ENCODE results near the gene CYTH3.
"Not testable (repeated sequence)": the region's sequence is repeated elsewhere in the genome, so short reads cannot be mapped to it uniquely, and the experiment has no call there.

Gene CYTH3

GRCh38 chr7:6272481-6273323, at the start of gene CYTH3:
TSS of gene CYTH3 (minus strand) at chr7:6272624. CDS start at chr7:6272507, 117 bp downstream.
- DNase-seq (ENCODE audit: low read depth, low spot score): no peak

DNA sequence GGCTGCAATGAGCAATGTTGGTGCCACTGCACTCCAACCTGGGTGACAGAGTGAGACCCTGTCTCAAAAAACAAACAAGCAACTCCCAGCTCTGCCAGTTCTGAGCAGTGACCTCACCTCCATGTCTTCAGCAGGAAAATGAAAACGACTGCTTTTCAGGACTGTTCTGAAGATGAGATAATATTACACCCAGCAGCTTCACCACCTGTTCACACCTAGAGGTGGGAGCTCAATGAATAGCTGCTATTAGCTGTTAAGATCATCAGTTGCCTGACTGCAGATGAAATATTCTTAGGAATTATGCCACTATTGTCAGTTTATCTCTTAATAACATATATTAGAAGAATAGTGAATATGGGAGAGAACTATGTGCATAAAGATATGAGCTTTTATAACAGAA, 48.4 kb upstream of the CYTH3 start:
- no peak for DNase-seq (ENCODE audit: low read depth, low spot score)

DNA sequence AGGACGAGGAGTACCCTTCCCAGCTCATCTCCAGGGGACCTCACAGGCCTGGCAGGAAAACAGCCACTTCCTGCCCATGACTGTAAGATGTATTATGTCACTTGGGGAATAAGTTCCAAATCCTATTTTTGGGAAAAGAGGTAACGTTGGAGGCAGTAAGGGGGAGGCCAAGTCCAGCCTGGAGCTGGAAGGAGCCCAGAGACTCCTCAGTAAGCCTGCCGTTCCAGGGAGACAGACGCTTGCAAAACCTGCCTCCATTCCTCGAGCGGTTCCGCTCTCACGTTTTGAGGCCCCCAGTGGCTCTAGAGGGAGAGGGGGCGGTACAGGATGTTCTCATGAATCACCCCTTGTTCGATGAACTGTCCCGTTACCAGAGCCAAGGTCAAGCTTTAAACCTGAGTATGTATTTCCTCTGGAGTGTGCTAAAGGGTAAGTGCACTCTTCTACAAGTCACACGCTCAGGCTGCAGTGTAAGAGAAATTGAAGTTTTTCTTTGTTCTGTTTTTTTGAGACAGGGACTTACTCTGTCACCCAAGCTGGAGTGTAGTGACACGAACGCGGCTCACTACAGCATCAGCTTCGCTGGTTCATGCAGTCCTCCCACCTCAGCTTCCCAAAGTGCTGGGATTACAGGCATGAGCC, 45.5 kb upstream of the CYTH3 start:
- peak; percentile 52 for DNase-seq (ENCODE audit: low read depth, low spot score)

GRCh38 chr7:6316226-6316625, 43.8 kb upstream of the CYTH3 start:
- DNase-seq (ENCODE audit: low read depth, low spot score): no peak

- DNase-seq (ENCODE audit: low read depth, low spot score): no peak
Observed at GRCh38 chr7:6315746-6316145, 43.3 kb upstream of the CYTH3 start.

- DNase-seq (ENCODE audit: low read depth, low spot score): no peak
Observed at GRCh38 chr7:6310271-6310993, 38.0 kb upstream of the CYTH3 start.

GRCh38 chr7:6307762-6308161, 35.3 kb upstream of the CYTH3 start:
- DNase-seq (ENCODE audit: low read depth, low spot score): no peak

- no peak for DNase-seq (ENCODE audit: low read depth, low spot score)
Observed at GRCh38 chr7:6306471-6306870, 34.0 kb upstream of the CYTH3 start.

GRCh38 chr7:6305330-6305729, 32.9 kb upstream of the CYTH3 start:
- no peak for DNase-seq (ENCODE audit: low read depth, low spot score)

DNA sequence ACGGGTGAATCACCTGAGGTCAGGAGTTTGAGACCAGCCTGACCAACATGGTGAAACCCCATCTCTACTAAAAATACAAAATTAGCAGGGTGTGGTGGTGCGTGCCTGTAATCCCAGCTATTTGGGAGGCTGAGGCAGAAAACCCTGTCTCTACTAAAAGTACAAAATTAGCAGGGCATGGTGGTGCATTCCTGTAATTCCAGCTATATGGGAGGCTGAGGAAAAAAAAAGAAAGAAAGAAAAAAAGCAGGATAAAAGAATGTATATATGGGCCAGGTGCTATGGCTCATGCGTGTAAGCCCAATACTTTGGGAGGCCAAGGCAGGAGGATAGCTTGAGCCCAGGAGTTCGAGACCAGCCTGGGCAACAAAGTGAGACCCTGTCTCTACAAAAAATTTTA, 29.0 kb upstream of the CYTH3 start:
- DNase-seq (ENCODE audit: low read depth, low spot score): not testable (repeated sequence)

- DNase-seq (ENCODE audit: low read depth, low spot score): no peak
Observed at GRCh38 chr7:6299774-6300173, 27.4 kb upstream of the CYTH3 start.

DNA sequence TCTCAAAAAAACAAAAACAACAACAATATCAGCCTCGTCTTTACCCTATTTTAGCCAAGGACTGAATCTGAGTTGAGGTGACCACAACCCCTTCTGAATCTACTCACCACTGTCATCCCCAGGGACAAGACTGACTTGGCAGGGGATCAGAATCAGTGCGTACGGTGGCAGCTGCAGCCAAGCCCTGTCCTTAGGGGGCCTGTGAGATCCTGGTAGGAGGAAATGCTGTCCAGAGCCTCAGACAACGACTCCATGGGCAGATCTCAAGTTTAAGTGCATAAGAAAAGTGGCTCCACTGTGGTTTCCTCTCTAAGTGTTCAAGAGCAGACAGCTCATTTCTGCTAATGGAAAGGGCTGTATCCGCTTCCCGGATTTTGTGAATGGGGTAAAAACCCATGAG, 22.4 kb upstream of the CYTH3 start:
- DNase-seq (ENCODE audit: low read depth, low spot score): peak; percentile 40

GRCh38 chr7:6293202-6293601, 20.8 kb upstream of the CYTH3 start:
- DNase-seq (ENCODE audit: low read depth, low spot score): no peak

GRCh38 chr7:6291941-6292340, 19.5 kb upstream of the CYTH3 start:
- not testable (repeated sequence) for DNase-seq (ENCODE audit: low read depth, low spot score)

GRCh38 chr7:6291531-6291930, 19.1 kb upstream of the CYTH3 start:
- DNase-seq (ENCODE audit: low read depth, low spot score): no peak

GRCh38 chr7:6290319-6290741, 17.9 kb upstream of the CYTH3 start:
- DNase-seq (ENCODE audit: low read depth, low spot score): no peak

- no peak for DNase-seq (ENCODE audit: low read depth, low spot score)
Observed at GRCh38 chr7:6288270-6288860, 15.9 kb upstream of the CYTH3 start.

DNA sequence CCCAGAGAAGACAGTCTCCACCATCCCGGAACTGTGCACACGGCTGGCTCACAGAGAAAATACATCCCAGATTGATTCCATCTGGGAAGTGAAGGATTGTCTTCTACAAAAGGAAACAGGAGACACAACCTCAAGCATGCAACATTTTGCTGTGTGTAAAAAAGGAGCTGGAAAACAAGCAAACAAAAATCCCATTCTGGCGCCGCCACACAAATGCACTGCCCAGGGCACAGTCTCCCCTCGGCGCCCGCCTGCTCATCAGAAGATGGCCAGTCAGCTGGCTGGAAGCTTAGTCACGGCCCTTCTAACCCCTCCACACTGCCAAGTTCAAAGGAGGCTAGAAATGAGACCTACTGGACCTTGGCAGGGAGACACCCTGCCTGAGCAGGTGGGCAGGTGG, 14.1 kb upstream of the CYTH3 start:
- no peak for DNase-seq (ENCODE audit: low read depth, low spot score)

DNA sequence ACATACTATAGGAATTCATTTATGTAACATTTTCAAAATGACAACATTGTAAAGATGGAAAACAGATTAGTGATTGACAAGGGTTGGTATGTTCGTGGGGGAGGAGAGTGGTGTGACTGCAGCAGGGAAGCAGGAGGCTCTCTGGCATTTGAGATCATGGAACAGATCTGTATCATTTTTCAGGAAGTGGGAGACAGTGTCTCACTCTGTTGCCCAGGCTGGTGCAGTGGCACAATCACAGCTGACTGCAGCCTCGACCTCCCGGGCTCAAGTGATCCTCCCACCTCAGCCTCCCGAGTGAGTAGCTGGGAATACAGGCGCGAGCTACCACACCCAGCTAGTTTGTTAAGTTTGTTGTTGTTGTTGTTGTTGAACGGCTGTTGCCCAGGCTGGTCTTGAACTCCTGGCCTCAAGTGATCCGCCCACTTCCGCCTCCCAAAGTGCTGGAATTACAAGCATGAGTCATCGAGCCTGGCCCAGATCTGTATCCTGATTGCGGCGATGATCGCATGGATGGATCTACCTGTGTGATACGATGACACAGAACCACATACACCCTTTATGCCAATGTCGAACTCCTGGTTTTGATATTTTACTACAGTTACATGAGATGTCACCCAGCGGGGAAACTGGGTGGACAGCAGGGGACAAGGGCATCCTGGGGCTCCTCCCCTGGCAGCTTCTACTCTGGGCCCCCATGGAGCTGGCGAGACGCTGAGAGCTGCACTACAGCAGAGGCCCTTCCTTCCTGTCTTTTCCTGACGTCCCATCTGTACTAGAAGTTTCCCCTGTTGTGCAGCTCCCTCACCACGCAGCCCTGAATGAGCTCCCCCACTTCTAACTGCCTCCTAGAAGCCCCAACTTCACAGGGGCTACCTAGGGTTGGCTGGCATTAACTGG, 12.3 kb upstream of the CYTH3 start:
- no peak for DNase-seq (ENCODE audit: low read depth, low spot score)

DNA sequence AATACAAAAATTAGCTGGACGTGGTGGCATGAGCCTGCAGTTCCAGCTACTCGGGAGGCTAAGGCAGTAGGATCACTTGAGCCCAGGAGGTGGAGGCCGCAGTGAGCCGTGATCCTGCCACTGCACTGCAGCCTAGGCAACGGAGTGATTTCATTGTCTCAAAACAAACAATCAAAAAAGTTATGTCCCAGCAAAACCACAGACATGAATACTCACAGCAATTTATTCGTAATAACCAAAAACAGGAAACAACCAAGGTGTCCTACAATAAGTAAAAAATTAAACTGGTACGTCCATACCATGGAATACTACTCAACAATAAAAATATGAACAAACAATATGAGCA, 11.6 kb upstream of the CYTH3 start:
- DNase-seq (ENCODE audit: low read depth, low spot score): no peak

- not testable (repeated sequence) for DNase-seq (ENCODE audit: low read depth, low spot score)
Observed at GRCh38 chr7:6283391-6284054, 11.1 kb upstream of the CYTH3 start.
